ENCODE results near the gene CDC42SE2. TPM values are rescaled to one million over a fixed set of nuclear protein-coding genes. Genes with fewer than 3 reads are reported as not detected.
"Not testable (repeated sequence)": the region's sequence is repeated elsewhere in the genome, so short reads cannot be mapped to it uniquely, and the experiment has no call there.

CDC42SE2 gene
- total RNA-seq, 1 donor from 2014 or later: 12.8 TPM

DNA sequence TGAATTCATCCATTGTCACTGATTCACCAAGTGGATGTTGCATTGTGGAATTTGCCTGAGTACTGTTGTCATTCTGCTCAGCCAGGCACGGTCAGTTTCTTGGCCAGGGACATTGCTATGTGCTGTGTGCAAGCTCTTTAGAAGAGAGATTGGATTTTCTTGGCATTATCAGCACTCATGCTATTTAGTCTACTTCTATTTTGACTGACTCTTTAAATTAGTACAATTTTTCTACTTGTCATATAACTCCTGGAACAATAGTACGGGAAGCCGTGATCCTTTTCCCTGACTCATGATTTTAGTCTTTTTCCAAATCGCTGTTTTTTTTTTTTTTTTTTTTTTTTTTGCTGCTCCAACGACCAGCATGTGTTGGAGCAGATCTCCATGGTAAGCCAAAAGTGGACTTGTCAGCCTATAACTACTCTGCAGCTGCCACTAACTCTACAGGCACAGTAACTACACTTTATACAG, 129.7 kb downstream of the CDC42SE2 start:
- TF ChIP-seq, protein P1, sequence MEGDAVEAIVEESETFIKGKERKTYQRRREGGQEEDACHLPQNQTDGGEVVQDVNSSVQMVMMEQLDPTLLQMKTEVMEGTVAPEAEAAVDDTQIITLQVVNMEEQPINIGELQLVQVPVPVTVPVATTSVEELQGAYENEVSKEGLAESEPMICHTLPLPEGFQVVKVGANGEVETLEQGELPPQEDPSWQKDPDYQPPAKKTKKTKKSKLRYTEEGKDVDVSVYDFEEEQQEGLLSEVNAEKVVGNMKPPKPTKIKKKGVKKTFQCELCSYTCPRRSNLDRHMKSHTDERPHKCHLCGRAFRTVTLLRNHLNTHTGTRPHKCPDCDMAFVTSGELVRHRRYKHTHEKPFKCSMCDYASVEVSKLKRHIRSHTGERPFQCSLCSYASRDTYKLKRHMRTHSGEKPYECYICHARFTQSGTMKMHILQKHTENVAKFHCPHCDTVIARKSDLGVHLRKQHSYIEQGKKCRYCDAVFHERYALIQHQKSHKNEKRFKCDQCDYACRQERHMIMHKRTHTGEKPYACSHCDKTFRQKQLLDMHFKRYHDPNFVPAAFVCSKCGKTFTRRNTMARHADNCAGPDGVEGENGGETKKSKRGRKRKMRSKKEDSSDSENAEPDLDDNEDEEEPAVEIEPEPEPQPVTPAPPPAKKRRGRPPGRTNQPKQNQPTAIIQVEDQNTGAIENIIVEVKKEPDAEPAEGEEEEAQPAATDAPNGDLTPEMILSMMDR (IDR thresholded peaks at IDR 0.05): no peak
- Histone ChIP-seq H3K4me1 (peaks cover 3 to 10% of the 10 kb centered on the region in 2 donors), H3K9me3 (no peaks in the 10 kb centered on the region), H3K27ac (peak overlapping the region in 1 of 2 donors; percentile 17), H3K4me3 (no peak overlapping the region), H3K27me3 (no peaks in the 10 kb centered on the region), H3K36me3 (peaks cover 0 to 6% of the 10 kb centered on the region in 2 donors)
- no peak for DNase-seq (ENCODE audit: low spot score in 2 of 2)
- intact Hi-C loops (cut with DNase I): no loop called here

DNA sequence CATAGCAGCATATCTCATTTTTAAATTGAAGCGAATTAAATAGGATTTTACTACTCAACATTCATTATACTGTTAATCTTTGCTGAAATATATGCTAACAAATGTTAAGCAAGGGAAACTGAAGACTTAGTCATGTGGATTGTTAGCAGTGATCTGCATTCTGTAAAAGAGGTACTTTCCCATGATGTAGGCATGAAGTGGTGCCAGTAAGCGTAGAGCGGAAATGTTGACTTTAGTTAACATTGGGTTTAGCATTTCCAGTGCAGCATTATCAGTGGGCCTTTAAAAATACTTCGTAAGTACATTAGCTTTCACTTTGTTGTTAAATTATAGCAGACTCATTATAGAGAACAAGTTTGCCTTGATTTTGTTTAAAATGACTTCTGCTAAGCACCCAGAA, 130.3 kb downstream of the CDC42SE2 start:
- Histone ChIP-seq H3K36me3 (peaks cover 3 to 6% of the 10 kb centered on the region in 2 donors), H3K4me1 (peaks cover 3 to 10% of the 10 kb centered on the region in 2 donors), H3K4me3 (no peak overlapping the region), H3K27ac (peak overlapping the region; percentile 17 to 31), H3K27me3 (no peaks in the 10 kb centered on the region), H3K9me3 (no peaks in the 10 kb centered on the region)
- DNase-seq (ENCODE audit: low spot score in 2 of 2): no peak
- intact Hi-C loops (cut with DNase I): no loop called here
- TF ChIP-seq, protein P1 (IDR thresholded peaks at IDR 0.05): no peak

DNA sequence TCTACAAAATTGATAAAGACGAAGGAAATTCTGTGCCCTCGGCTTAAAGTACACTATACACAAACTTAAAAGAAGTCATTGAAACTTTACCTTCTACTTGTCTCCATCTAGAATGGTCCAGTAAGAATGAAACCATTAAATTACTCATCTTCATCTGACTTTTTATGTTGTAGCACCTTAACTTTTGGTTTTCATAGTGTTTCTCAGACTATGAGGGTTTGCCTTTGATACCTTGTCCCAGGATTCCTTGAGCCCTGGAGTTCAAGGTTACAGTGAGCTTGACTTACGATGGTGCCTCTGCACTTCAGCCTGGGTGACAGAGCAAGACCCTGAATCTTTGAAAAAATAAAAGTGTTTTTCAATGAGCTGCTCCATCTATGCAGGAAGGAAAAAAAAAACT, 132.2 kb downstream of the CDC42SE2 start:
- Histone ChIP-seq H3K4me1 (peaks cover 3 to 10% of the 10 kb centered on the region in 2 donors), H3K9me3 (no peaks in the 10 kb centered on the region), H3K36me3 (peaks cover 3% of the 10 kb centered on the region in 2 donors), H3K27ac (no peak overlapping the region), H3K27me3 (no peaks in the 10 kb centered on the region), H3K4me3 (no peak overlapping the region)
- intact Hi-C loops (cut with DNase I): no loop called here
- TF ChIP-seq, protein P1 (IDR thresholded peaks at IDR 0.05): no peak
- no peak for DNase-seq (ENCODE audit: low spot score in 2 of 2)

DNA sequence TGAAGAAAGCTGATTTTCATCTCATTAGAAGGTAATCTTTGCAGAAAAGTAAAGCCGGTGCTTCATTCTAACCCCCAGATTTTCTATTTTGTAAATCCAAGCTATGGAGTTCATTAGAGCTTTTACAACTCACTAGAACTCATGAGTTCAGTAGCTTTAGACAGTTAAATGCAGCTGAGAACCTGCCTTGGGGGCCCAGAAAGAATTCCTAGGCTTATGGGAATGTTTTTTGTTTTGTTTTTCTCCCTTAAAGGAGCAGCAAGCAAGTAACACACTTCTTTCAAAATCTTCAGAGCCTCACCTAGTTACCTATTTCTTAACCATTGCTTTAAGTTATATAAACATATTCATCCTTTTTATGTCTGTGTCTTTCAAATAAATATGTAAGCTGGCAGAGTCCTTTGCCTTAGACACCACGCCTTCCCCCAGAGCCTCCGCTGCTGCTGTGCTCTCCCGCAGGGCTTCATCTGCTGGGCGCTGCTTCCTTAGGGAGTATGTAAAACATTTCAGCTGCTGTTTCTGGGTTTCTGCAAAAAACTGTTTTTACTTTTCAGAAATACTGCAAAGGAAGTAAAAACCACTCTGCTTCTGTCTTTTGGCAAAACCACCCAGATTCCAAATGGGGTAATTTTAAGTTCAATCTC, 132.9 kb downstream of the CDC42SE2 start:
- H3K4me1 ChIP-seq: peaks cover 3 to 10% of the 10 kb centered on the region in 2 donors
- H3K27ac ChIP-seq: no peak overlapping the region
- no peak overlapping the region for H3K4me3 ChIP-seq
- H3K9me3 ChIP-seq: peaks cover 0 to 6% of the 10 kb centered on the region in 2 donors
- no peak for DNase-seq (ENCODE audit: low spot score in 2 of 2)
- H3K36me3 ChIP-seq: peaks cover 0 to 6% of the 10 kb centered on the region in 2 donors
- TF ChIP-seq, protein P1 (IDR thresholded peaks at IDR 0.05): no peak
- intact Hi-C loops (cut with DNase I): no loop called here
- no peaks in the 10 kb centered on the region for H3K27me3 ChIP-seq

DNA sequence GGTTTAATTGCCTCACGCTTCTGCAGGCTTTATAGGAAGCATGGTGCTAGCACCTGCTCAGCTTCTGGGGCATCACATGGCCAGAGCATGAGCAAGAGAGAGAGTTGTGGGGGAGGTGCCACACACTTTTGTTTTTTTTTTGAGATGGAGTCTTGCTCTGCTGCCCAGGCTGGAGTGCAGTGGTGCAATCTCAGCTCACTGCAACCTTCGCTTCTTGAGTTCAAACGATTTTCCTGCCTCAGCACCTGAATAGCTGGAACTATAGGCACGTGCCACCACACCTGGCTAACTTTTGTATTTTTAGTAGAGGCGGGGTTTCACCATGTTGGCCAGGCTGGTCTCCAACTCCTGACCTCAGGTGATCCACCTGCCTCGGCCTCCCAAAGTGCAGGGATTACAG, 135.2 kb downstream of the CDC42SE2 start:
- H3K4me1 ChIP-seq; intact Hi-C loops (cut with DNase I); H3K4me3 ChIP-seq; H3K27me3 ChIP-seq; H3K27ac ChIP-seq; DNase-seq (ENCODE audit: low spot score in 2 of 2): not testable (repeated sequence)
- Histone ChIP-seq H3K36me3 (peaks cover 8 to 11% of the 10 kb centered on the region in 2 donors), H3K9me3 (peaks cover 0 to 24% of the 10 kb centered on the region in 2 donors)

DNA sequence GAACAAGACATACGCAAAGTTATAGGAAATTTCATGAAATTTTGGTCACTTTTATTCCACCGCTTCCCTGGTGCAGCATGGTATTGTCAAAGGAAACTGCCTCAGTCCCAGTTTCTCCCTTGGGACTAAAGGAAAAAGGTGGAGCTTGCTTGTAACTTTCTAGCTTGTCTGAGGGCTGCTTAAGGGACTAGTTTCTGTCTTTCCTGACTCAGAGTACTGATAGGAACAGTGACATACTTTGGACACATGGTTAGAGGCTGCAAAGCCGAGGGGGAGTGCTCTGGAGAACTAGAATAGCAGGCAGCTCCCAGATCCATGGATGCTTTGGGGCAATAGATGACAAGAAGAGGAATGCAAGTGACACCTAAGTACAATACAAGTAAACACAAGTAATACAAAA, 136.7 kb downstream of the CDC42SE2 start:
- TF ChIP-seq, protein P1 (IDR thresholded peaks at IDR 0.05): no peak
- no peak for DNase-seq (ENCODE audit: low spot score in 2 of 2)
- Histone ChIP-seq H3K36me3 (peaks cover 8 to 11% of the 10 kb centered on the region in 2 donors), H3K27ac (no peak overlapping the region), H3K4me1 (no peaks in the 10 kb centered on the region), H3K9me3 (peaks cover 0 to 24% of the 10 kb centered on the region in 2 donors), H3K4me3 (no peak overlapping the region), H3K27me3 (no peaks in the 10 kb centered on the region)
- intact Hi-C loops (cut with DNase I): no loop called here
